ENCODE data around the gene TMCO1.
"Not testable (repeated sequence)": the region's sequence is repeated elsewhere in the genome, so short reads cannot be mapped to it uniquely, and the experiment has no call there.

TMCO1 gene

GRCh38 chr1:165744913-165745312 is 23.8 kb downstream of the TMCO1 start:
- DNase-seq, result not testable (repeated sequence)

GRCh38 chr1:165742194-165742593 is 26.5 kb downstream of the TMCO1 start:
- DNase-seq, result no peak

GRCh38 chr1:165738794-165739193 is 29.9 kb downstream of the TMCO1 start:
- DNase-seq, result no peak

- no peak for DNase-seq
These were observed 31.5 kb downstream of the TMCO1 start for GRCh38 chr1:165737196-165737595.

GRCh38 chr1:165734906-165735305 is 33.8 kb downstream of the TMCO1 start:
- DNase-seq, result no peak

- no peak for DNase-seq
These were observed 41.8 kb downstream of the TMCO1 start for GRCh38 chr1:165726841-165727240.

GRCh38 chr1:165726169-165726568 is 42.5 kb downstream of the TMCO1 start:
- DNase-seq, result no peak

GRCh38 chr1:165717918-165718515 is 50.7 kb downstream of the TMCO1 start:
- DNase-seq, result peak; percentile 46

GRCh38 chr1:165716265-165717051 is 52.2 kb downstream of the TMCO1 start:
- not testable (repeated sequence) for DNase-seq

- DNase-seq, result no peak
These were observed 55.9 kb downstream of the TMCO1 start for GRCh38 chr1:165712764-165713163.

- no peak for DNase-seq
These were observed 60.5 kb downstream of the TMCO1 start for GRCh38 chr1:165707984-165708706.

- DNase-seq, result no peak
These were observed 65.0 kb downstream of the TMCO1 start for GRCh38 chr1:165703648-165704047.

GRCh38 chr1:165701922-165702321 is 66.7 kb downstream of the TMCO1 start:
- DNase-seq, result not testable (repeated sequence)

- no peak for DNase-seq
These were observed 69.1 kb downstream of the TMCO1 start for GRCh38 chr1:165699577-165699976.

GRCh38 chr1:165698761-165699052 is 70.0 kb downstream of the TMCO1 start:
- DNase-seq, result no peak

GRCh38 chr1:165697881-165698760 is 70.5 kb downstream of the TMCO1 start, which contains the start of gene ALDH9A1:
Gene ALDH9A1 (minus strand): TSS chr1:165698562. CDS start chr1:165698558, 4 bp downstream.
- DNase-seq, result peak; percentile 89

GRCh38 chr1:165697491-165697880 is 71.2 kb downstream of the TMCO1 start:
- DNase-seq, result no peak

GRCh38 chr1:165696625-165697100 is 72.0 kb downstream of the TMCO1 start:
- no peak for DNase-seq

- DNase-seq, result no peak
These were observed 73.6 kb downstream of the TMCO1 start for GRCh38 chr1:165695031-165695430.

- DNase-seq, result no peak
These were observed 80.6 kb downstream of the TMCO1 start for GRCh38 chr1:165688046-165688445.

GRCh38 chr1:165686971-165687433 is 81.7 kb downstream of the TMCO1 start:
- no peak for DNase-seq

- peak; percentile 5 for DNase-seq
These were observed 82.3 kb downstream of the TMCO1 start for GRCh38 chr1:165686121-165686970.
